H1 (cell line): Measurements from ENCODE around the gene CTNNA3. TPM values are rescaled to one million over a fixed set of nuclear protein-coding genes. Genes with fewer than 3 reads are reported as not detected.

Source experiments
- CTCF ChIA-PET: fragments of 300-600 bp; sonication (Branson Sonifier 250); formaldehyde crosslinking; loops from one replicate; lab custom pipeline; 2021; ENCODE audit not compliant: partially characterized antibody; lab: Charles Lee
- POLR2A ChIA-PET: fragments of 300-600 bp; sonication (Branson Sonifier 250); formaldehyde crosslinking; loops from one replicate; lab custom pipeline; 2021; ENCODE audit warnings: inconsistent platforms; ENCODE audit not compliant: partially characterized antibody; lab: Charles Lee
- DNase-seq, 2 experiments: peaks; one replicate each; pipeline versions ENCODE4 v3.0.0 to v3.0.0-alpha.2; 2010 to 2022; ENCODE audit warnings: low spot score in 2 of 2, low read depth in 1 of 2, mixed read lengths in 1 of 2
- FAIRE-seq: peaks from 2 replicates; lab custom pipeline; 2011; peaks lifted over from hg19 to GRCh38; lab: Jason Lieb, UNC
- H2AFZ ChIP-seq: 2 replicates; pipeline ENCODE4 v1.8.1; 2012; ENCODE audit warnings: low read length, inconsistent platforms
- H2AK5ac ChIP-seq: 2 replicates; pipeline ENCODE4 v1.6.1; 2013; ENCODE audit warnings: low read depth, low read length
- H2BK120ac ChIP-seq: replicated peaks from 2 replicates; pipeline ENCODE3; 2013; ENCODE audit warnings: low read depth, low read length, inconsistent platforms
- H2BK12ac ChIP-seq: 2 replicates; pipeline ENCODE4 v1.6.1; 2013; ENCODE audit warnings: low read depth, low read length
- H2BK15ac ChIP-seq: 2 replicates; pipeline ENCODE4 v1.6.1; 2013; ENCODE audit warnings: low read length
- H2BK20ac ChIP-seq: 2 replicates; pipeline ENCODE4 v1.6.1; 2013; ENCODE audit warnings: low read length
- H2BK5ac ChIP-seq: 2 replicates; pipeline ENCODE4 v1.6.1; 2013; ENCODE audit warnings: low read depth, low read length
- H3K14ac ChIP-seq: 2 replicates; pipeline ENCODE4 v1.6.1; 2013; ENCODE audit warnings: inconsistent platforms; ENCODE audit not compliant: insufficient read length
- H3K18ac ChIP-seq: 2 replicates; pipeline ENCODE4 v1.6.1; 2013; ENCODE audit warnings: low read length; ENCODE audit errors: extremely low read depth
- H3K23ac ChIP-seq: 2 replicates; pipeline ENCODE4 v1.6.1; 2013; ENCODE audit warnings: inconsistent platforms; ENCODE audit not compliant: insufficient read length
- H3K23me2 ChIP-seq: 2 replicates; pipeline ENCODE4 v1.6.1; 2013; ENCODE audit warnings: low read depth, low read length
- H3K27ac ChIP-seq: 2 replicates; pipeline ENCODE4 v1.6.1; 2011; ENCODE audit warnings: low read depth, low read length, inconsistent platforms
- H3K27me3 ChIP-seq, 4 experiments: replicated peaks in 1 of 4; 1 replicate in 1 of 4; 2 replicates in 3 of 4; pipeline versions ENCODE4 v1.6.1 to v1.8.1; 2011 to 2013; ENCODE audit warnings: low read length in 3 of 4, mild to moderate bottlenecking in 3 of 4, inconsistent platforms in 2 of 4, mixed read lengths in 2 of 4, moderate library complexity in 1 of 4; ENCODE audit not compliant: control insufficient read depth in 3 of 4, insufficient read depth in 3 of 4; ENCODE audit errors: extremely low read depth in 1 of 4
- H3K36me3 ChIP-seq, 4 experiments: 2 replicates each; pipeline versions ENCODE4 v1.6.1 to v1.8.1; 2011 to 2013; ENCODE audit warnings: mild to moderate bottlenecking in 4 of 4, low read length in 3 of 4, moderate library complexity in 2 of 4, control low read depth in 1 of 4, inconsistent platforms in 1 of 4; ENCODE audit not compliant: insufficient read depth in 4 of 4, control insufficient read depth in 2 of 4
- H3K4ac ChIP-seq: replicated peaks from 2 replicates; pipeline ENCODE3; 2013; ENCODE audit warnings: low read length, low read depth, mixed read lengths, inconsistent platforms; ENCODE audit not compliant: insufficient read length
- H3K4me1 ChIP-seq, 4 experiments: replicated peaks in 1 of 4; 1 replicate in 1 of 4; 2 replicates in 3 of 4; pipeline versions ENCODE4 v1.6.1 to v1.8.1; 2011 to 2013; ENCODE audit warnings: low read length in 3 of 4, inconsistent platforms in 2 of 4, mixed read lengths in 1 of 4; ENCODE audit not compliant: insufficient read depth in 4 of 4, control insufficient read depth in 3 of 4
- H3K4me2 ChIP-seq, 2 experiments: 2 replicates each; pipeline versions ENCODE4 v1.6.1 to v1.8.1; 2011 to 2013; ENCODE audit warnings: low read depth in 2 of 2, low read length in 2 of 2, control low read depth in 1 of 2, inconsistent platforms in 1 of 2, mild to moderate bottlenecking in 1 of 2; ENCODE audit not compliant: insufficient read depth in 1 of 2
- H3K4me3 ChIP-seq, 4 experiments: fragments of 200-600, 300-600 bp in 1 of 4; sonication (generic), shearing (Covaris generic), sonication (Bioruptor Twin) in 1 of 4; 2 replicates each; pipeline versions ENCODE4 v1.5.1 to v1.8.1; 2011 to 2016; ENCODE audit warnings: low read length in 4 of 4, low read depth in 3 of 4, control low read depth in 2 of 4, inconsistent platforms in 2 of 4, mild to moderate bottlenecking in 2 of 4, mixed read lengths in 1 of 4, moderate library complexity in 1 of 4; ENCODE audit not compliant: insufficient read depth in 2 of 4; ENCODE audit errors: extremely low read depth in 1 of 4
- H3K56ac ChIP-seq: replicated peaks from 2 replicates; pipeline ENCODE3; 2013; ENCODE audit warnings: low read depth, mild to moderate bottlenecking, mixed read lengths, low read length, inconsistent platforms; ENCODE audit not compliant: insufficient read length
- H3K79me1 ChIP-seq: 2 replicates; pipeline ENCODE4 v1.6.1; 2013; ENCODE audit warnings: low read depth, low read length, control low read depth
- H3K79me2 ChIP-seq, 2 experiments: 2 replicates each; pipeline versions ENCODE4 v1.6.1 to v1.8.1; 2012 to 2013; ENCODE audit warnings: low read length in 2 of 2, mild to moderate bottlenecking in 2 of 2, inconsistent platforms in 1 of 2; ENCODE audit not compliant: insufficient read depth in 2 of 2, control insufficient read depth in 1 of 2
- H3K9ac ChIP-seq, 4 experiments: replicated peaks in 1 of 4; 1 replicate in 1 of 4; 2 replicates in 3 of 4; pipeline versions ENCODE4 v1.6.1 to v1.8.1; 2011 to 2013; ENCODE audit warnings: low read depth in 3 of 4, low read length in 3 of 4, control low read depth in 2 of 4, mild to moderate bottlenecking in 2 of 4, moderate library complexity in 2 of 4, inconsistent platforms in 1 of 4; ENCODE audit errors: extremely low read depth in 1 of 4
- H3K9me3 ChIP-seq, 2 experiments: 2 replicates each; pipeline versions ENCODE4 v1.6.1 to v1.8.1; 2012 to 2013; ENCODE audit warnings: mild to moderate bottlenecking in 2 of 2, moderate library complexity in 2 of 2, control low read depth in 1 of 2, inconsistent platforms in 1 of 2, low read depth in 1 of 2, low read length in 1 of 2, mixed read lengths in 1 of 2; ENCODE audit not compliant: insufficient read depth in 2 of 2
- H4K20me1 ChIP-seq, 2 experiments: replicated peaks in 1 of 2; 2 replicates each; pipeline versions ENCODE3 to v1.8.1; 2011 to 2013; ENCODE audit warnings: inconsistent platforms in 2 of 2, low read length in 2 of 2, mild to moderate bottlenecking in 1 of 2; ENCODE audit not compliant: insufficient read depth in 2 of 2, control insufficient read depth in 1 of 2
- H4K5ac ChIP-seq: 2 replicates; pipeline ENCODE4 v1.6.1; 2013; ENCODE audit warnings: low read length, low read depth, mixed read lengths, inconsistent platforms; ENCODE audit not compliant: insufficient read length
- H4K8ac ChIP-seq: 2 replicates; pipeline ENCODE4 v1.8.0; 2013; ENCODE audit warnings: mild to moderate bottlenecking, moderate library complexity, low read length, inconsistent platforms; ENCODE audit not compliant: insufficient read depth; ENCODE audit errors: extremely low read depth
- H4K91ac ChIP-seq: replicated peaks from 2 replicates; pipeline ENCODE3; 2013; ENCODE audit warnings: low read length, mixed read lengths, inconsistent platforms; ENCODE audit not compliant: insufficient read length
- ATF2 ChIP-seq: IDR thresholded peaks from 2 replicates; pipeline ENCODE4 v1.6.1; 2012; ENCODE audit warnings: low read length, inconsistent platforms
- BCL11A ChIP-seq, 2 experiments: IDR thresholded peaks; one replicate each; pipeline ENCODE4 v1.6.1; 2011; ENCODE audit warnings: low read depth in 2 of 2, low read length in 2 of 2, mild to moderate bottlenecking in 2 of 2
- EZH2 ChIP-seq: fragments of 200-600 bp; sonication (generic); IDR thresholded peaks from 2 replicates; pipeline ENCODE4 v1.7.1; 2012; ENCODE audit warnings: low read depth, mild to moderate bottlenecking, moderate library complexity, low read length, inconsistent platforms; ENCODE audit not compliant: severe bottlenecking
- FOSL1 ChIP-seq: IDR thresholded peaks from 2 replicates; pipeline ENCODE4 v1.6.1; 2011; ENCODE audit warnings: mild to moderate bottlenecking, low read depth, low read length, moderate library complexity; ENCODE audit not compliant: insufficient read depth
- MAX ChIP-seq: IDR thresholded peaks from 2 replicates; pipeline ENCODE4 v1.6.1; 2012; ENCODE audit warnings: inconsistent platforms
- POU5F1 ChIP-seq: IDR thresholded peaks from 2 replicates; pipeline ENCODE4 v1.6.1; 2011; ENCODE audit warnings: low read depth, mild to moderate bottlenecking, low read length, moderate library complexity
- RNF2 ChIP-seq: fragments of 200-900, 300-1000 bp; sonication (generic); IDR thresholded peaks from 2 replicates; pipeline ENCODE4 v1.7.1; 2016; ENCODE audit warnings: borderline replicate concordance, low read depth, mild to moderate bottlenecking, antibody characterized with exemption, low read length; ENCODE audit not compliant: poor library complexity, severe bottlenecking; ENCODE audit errors: missing control alignments
- SIRT6 ChIP-seq: IDR thresholded peaks from one replicate; pipeline ENCODE4 v1.7.1; 2012; ENCODE audit warnings: low read length, inconsistent platforms
- SUZ12 ChIP-seq: fragments of 200-600 bp; sonication (generic); IDR thresholded peaks from 2 replicates; pipeline ENCODE4 v1.6.1; 2012; ENCODE audit warnings: mild to moderate bottlenecking, inconsistent platforms, low read length, moderate library complexity, mixed read lengths
- polyA plus RNA-seq, 7 experiments: library from polyadenylated mRNA; depleted of rRNA in 3 of 7; stranded (reverse) in 5 of 7; unstranded in 2 of 7; fragments of >200 nt in 5 of 7; fragments of 200-250 nt in 2 of 7; gene quantifications; 1 replicate in 5 of 7; 2 replicates in 1 of 7; 4 replicates in 1 of 7; pipeline versions ENCODE4 v1.2.1 to v1.2.3, GENCODE V29; 2011 to 2013; ENCODE audit warnings: missing spikeins in 2 of 7, mixed read lengths in 2 of 7
- total RNA-seq: library from RNA; stranded (reverse); fragmentation: NEBNext Ultra II Directional; extraction: Animal tissue kit (Norgen Biotek cat#: 25700); gene quantifications from 2 replicates; pipeline ENCODE4 v1.2.1, GENCODE V29; 2021
- TF ChIP-seq, protein P1 (sequence below): IDR thresholded peaks from 2 replicates; pipeline ENCODE4 v1.6.1; 2012; ENCODE audit warnings: inconsistent platforms

Gene CTNNA3
- total and polyA plus RNA-seq, 2 of the 8 experiments (the other 6 are each of a cell fraction or from before 2014, with no cell fraction given): 1.3 to 1.5 TPM

GRCh38 chr10:66835400-66835799 is 860.6 kb downstream of the CTNNA3 start:
- Histone ChIP-seq H3K79me1 (no peaks in the 10 kb centered on the region), H3K56ac (no peak overlapping the region), H3K36me3 (no peaks in the 10 kb centered on the region), H2BK120ac (no peak overlapping the region), H3K4me2 (no peak overlapping the region), H3K23ac (no peak overlapping the region), H4K91ac (no peak overlapping the region), H3K4ac (no peak overlapping the region), H2BK15ac (no peak overlapping the region), H2BK20ac (no peak overlapping the region), H3K4me1 (peaks cover 0 to 7% (median 0%) of the 10 kb centered on the region in 4 experiments; a peak in 2 of 7 replicates), H3K9me3 (no peaks in the 10 kb centered on the region), H4K8ac (no peak overlapping the region), H3K23me2 (no peaks in the 10 kb centered on the region), H3K27ac (no peak overlapping the region), H3K18ac (no peak overlapping the region), H3K27me3 (no peaks in the 10 kb centered on the region), H2BK12ac (no peak overlapping the region), H2BK5ac (no peak overlapping the region), H2AFZ (no peak overlapping the region), H2AK5ac (no peak overlapping the region), H4K5ac (no peak overlapping the region), H3K79me2 (no peaks in the 10 kb centered on the region), H3K9ac (no peak overlapping the region), H4K20me1 (no peaks in the 10 kb centered on the region), H3K14ac (no peak overlapping the region), H3K4me3 (no peak overlapping the region)
- ChIA-PET POLR2A (no interaction called here), CTCF (interaction anchor here (0.9 kb wide), 1 partner anchor 18 kb away, joined by 3 read pairs; no protein-coding TSS in a partner anchor)
- FAIRE-seq: no peak
- TF ChIP-seq SUZ12: no peak
- TF ChIP-seq SIRT6: no peak
- no peak for TF ChIP-seq RNF2
- TF ChIP-seq ATF2: no peak
- TF ChIP-seq MAX: no peak
- no peak for TF ChIP-seq EZH2
- TF ChIP-seq, protein P1, sequence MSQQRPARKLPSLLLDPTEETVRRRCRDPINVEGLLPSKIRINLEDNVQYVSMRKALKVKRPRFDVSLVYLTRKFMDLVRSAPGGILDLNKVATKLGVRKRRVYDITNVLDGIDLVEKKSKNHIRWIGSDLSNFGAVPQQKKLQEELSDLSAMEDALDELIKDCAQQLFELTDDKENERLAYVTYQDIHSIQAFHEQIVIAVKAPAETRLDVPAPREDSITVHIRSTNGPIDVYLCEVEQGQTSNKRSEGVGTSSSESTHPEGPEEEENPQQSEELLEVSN: no peak
- TF ChIP-seq BCL11A (IDR thresholded peaks at IDR 0.05; ENCODE audit: low read depth in 2 of 2, low read length in 2 of 2): no peak
- TF ChIP-seq FOSL1: no peak
- TF ChIP-seq POU5F1: no peak
- DNase-seq: no peak
